Liver (tissue), 9 donors: ENCODE measurements around the gene INPP5A. TPM values are rescaled to one million over a fixed set of nuclear protein-coding genes. Genes with fewer than 3 reads are reported as not detected.

ENCODE experiments used
- DNase-seq: peaks from one replicate; pipeline ENCODE4 v3.0.0-alpha.2; 2017; ENCODE audit warnings: low spot score
- H3K27ac ChIP-seq, 2 donors: one replicate each; pipeline ENCODE4 v1.7.0; 2013; ENCODE audit warnings: inconsistent platforms in 2 of 2, low read length in 2 of 2, control low read depth in 1 of 2, low read depth in 1 of 2, mild to moderate bottlenecking in 1 of 2
- H3K27me3 ChIP-seq, 4 donors: one replicate each; pipeline versions ENCODE4 v1.6.1 to v1.7.0; 2013; ENCODE audit warnings: low read length in 3 of 4, inconsistent platforms in 1 of 4, mild to moderate bottlenecking in 1 of 4, moderate library complexity in 1 of 4; ENCODE audit not compliant: control insufficient read depth in 4 of 4, insufficient read depth in 4 of 4
- H3K36me3 ChIP-seq, 4 donors: one replicate each; pipeline versions ENCODE4 v1.6.1 to v1.7.0; 2013; ENCODE audit warnings: low read length in 3 of 4, mild to moderate bottlenecking in 3 of 4, low read depth in 1 of 4, moderate library complexity in 1 of 4; ENCODE audit not compliant: control insufficient read depth in 4 of 4, insufficient read depth in 3 of 4
- H3K4me1 ChIP-seq, 4 donors: one replicate each; pipeline versions ENCODE4 v1.6.1 to v1.7.0; 2013; ENCODE audit warnings: low read length in 3 of 4, mild to moderate bottlenecking in 3 of 4, moderate library complexity in 1 of 4; ENCODE audit not compliant: control insufficient read depth in 4 of 4, insufficient read depth in 4 of 4
- H3K4me3 ChIP-seq, 3 donors: one replicate each; pipeline versions ENCODE4 v1.6.1 to v1.7.0; 2013; ENCODE audit warnings: low read length in 3 of 3, control low read depth in 1 of 3, low read depth in 1 of 3, mild to moderate bottlenecking in 1 of 3
- H3K9ac ChIP-seq, 2 donors: one replicate each; pipeline ENCODE4 v1.7.0; 2013; ENCODE audit warnings: low read length in 2 of 2, mild to moderate bottlenecking in 2 of 2, moderate library complexity in 2 of 2, control low read depth in 1 of 2, low read depth in 1 of 2
- H3K9me3 ChIP-seq, 4 donors: one replicate each; pipeline versions ENCODE4 v1.6.1 to v1.7.0; 2013; ENCODE audit warnings: low read length in 3 of 4; ENCODE audit not compliant: control insufficient read depth in 4 of 4
- EGR1 ChIP-seq, 2 donors: IDR thresholded peaks; 2 replicates each; pipeline ENCODE4 v1.6.1; 2016 to 2018; ENCODE audit warnings: antibody characterized with exemption in 2 of 2, low read depth in 2 of 2
- FOXA1 ChIP-seq: IDR thresholded peaks from 2 replicates; pipeline ENCODE4 v1.6.1; 2016; ENCODE audit warnings: antibody characterized with exemption
- FOXA2 ChIP-seq: IDR thresholded peaks from 2 replicates; pipeline ENCODE4 v1.6.1; 2016; ENCODE audit warnings: antibody characterized with exemption
- GABPA ChIP-seq, 2 donors: IDR thresholded peaks in 1 of 2; conservative IDR thresholded peaks in 1 of 2; 2 replicates each; pipeline ENCODE4 v1.6.1; 2016; ENCODE audit warnings: antibody characterized with exemption in 2 of 2, mild to moderate bottlenecking in 1 of 2, moderate library complexity in 1 of 2
- HNF4A ChIP-seq, 2 donors: conservative IDR thresholded peaks; 2 replicates each; pipeline ENCODE4 v1.6.1; 2016; ENCODE audit warnings: antibody characterized with exemption in 2 of 2, mild to moderate bottlenecking in 2 of 2
- HNF4G ChIP-seq: IDR thresholded peaks from 2 replicates; pipeline ENCODE4 v1.6.1; 2016; ENCODE audit warnings: antibody characterized with exemption
- JUND ChIP-seq, 2 donors: IDR thresholded peaks; 2 replicates each; pipeline ENCODE4 v1.6.1; 2016; ENCODE audit warnings: antibody characterized with exemption in 2 of 2
- NR2F2 ChIP-seq: IDR thresholded peaks from 2 replicates; pipeline ENCODE4 v1.6.1; 2016; ENCODE audit warnings: antibody characterized with exemption
- RAD21 ChIP-seq, 2 donors: IDR thresholded peaks; 2 replicates each; pipeline ENCODE4 v1.6.1; 2016; ENCODE audit warnings: antibody characterized with exemption in 2 of 2, mild to moderate bottlenecking in 2 of 2
- RXRA ChIP-seq, 2 donors: IDR thresholded peaks; 2 replicates each; pipeline ENCODE4 v1.6.1; 2017 to 2018; ENCODE audit warnings: antibody characterized with exemption in 2 of 2, mild to moderate bottlenecking in 1 of 2
- SP1 ChIP-seq: IDR thresholded peaks from 2 replicates; pipeline ENCODE4 v1.6.1; 2018; ENCODE audit warnings: antibody characterized with exemption, mild to moderate bottlenecking
- TAF1 ChIP-seq: conservative IDR thresholded peaks from 2 replicates; pipeline ENCODE4 v1.6.1; 2016; ENCODE audit warnings: antibody characterized with exemption, mild to moderate bottlenecking
- YY1 ChIP-seq: IDR thresholded peaks from 2 replicates; pipeline ENCODE4 v1.6.1; 2016; ENCODE audit warnings: antibody characterized with exemption, mild to moderate bottlenecking
- WGBS: extraction: QIAGEN DNeasy Blood & Tissue Kit; methylation state at CpG from one replicate; pipeline ENCODE4 v1.1.7; 2013; 5-methylcytosine and 5-hydroxymethylcytosine counted together
- polyA plus RNA-seq, 2 donors: library from polyadenylated mRNA; stranded (reverse) in 1 of 2; unstranded in 1 of 2; fragments of 200-250 nt in 1 of 2; fragments of >200 nt in 1 of 2; fragmentation: Nextera tagmentation in 1 of 2; extraction: Ambion mirVana in 1 of 2; gene quantifications; one replicate each; pipeline versions ENCODE4 v1.2.1 to v1.2.3, GENCODE V29; 2013 to 2015
- total RNA-seq, 2 donors: library from RNA; depleted of rRNA; stranded (reverse); fragments of >200 nt; gene quantifications; one replicate each; pipeline ENCODE4 v1.2.3, GENCODE V29; 2014
- TF ChIP-seq, protein P1 (sequence below): IDR thresholded peaks from 2 replicates; pipeline ENCODE4 v1.6.1; 2016; ENCODE audit warnings: antibody characterized with exemption, mild to moderate bottlenecking
- TF ChIP-seq, protein P2 (sequence below): IDR thresholded peaks from 2 replicates; pipeline ENCODE4 v1.6.1; 2016; ENCODE audit warnings: antibody characterized with exemption
- TF ChIP-seq, protein P3 (sequence below): fragments of 150-350 bp; IDR thresholded peaks from 2 replicates; pipeline ENCODE4 v1.5.1; 2017; ENCODE audit warnings: improper control_type of control experiment, low read depth, low read length; ENCODE audit not compliant: missing input control
- TF ChIP-seq, protein P4 (sequence below): IDR thresholded peaks from 2 replicates; pipeline ENCODE4 v1.6.1; 2016; ENCODE audit warnings: antibody characterized with exemption
- TF ChIP-seq, protein P5 (sequence below): IDR thresholded peaks from 2 replicates; pipeline ENCODE4 v1.6.1; 2016; ENCODE audit warnings: antibody characterized with exemption
- donor health status: healthy.
- donor health status: healthy.
- donor health status: healthy.
- donor health status: healthy.
- donor health status: healthy.

INPP5A gene
- total and polyA plus RNA-seq, 4 donors = 4.3 to 26.5 (median 10.9) TPM

DNA sequence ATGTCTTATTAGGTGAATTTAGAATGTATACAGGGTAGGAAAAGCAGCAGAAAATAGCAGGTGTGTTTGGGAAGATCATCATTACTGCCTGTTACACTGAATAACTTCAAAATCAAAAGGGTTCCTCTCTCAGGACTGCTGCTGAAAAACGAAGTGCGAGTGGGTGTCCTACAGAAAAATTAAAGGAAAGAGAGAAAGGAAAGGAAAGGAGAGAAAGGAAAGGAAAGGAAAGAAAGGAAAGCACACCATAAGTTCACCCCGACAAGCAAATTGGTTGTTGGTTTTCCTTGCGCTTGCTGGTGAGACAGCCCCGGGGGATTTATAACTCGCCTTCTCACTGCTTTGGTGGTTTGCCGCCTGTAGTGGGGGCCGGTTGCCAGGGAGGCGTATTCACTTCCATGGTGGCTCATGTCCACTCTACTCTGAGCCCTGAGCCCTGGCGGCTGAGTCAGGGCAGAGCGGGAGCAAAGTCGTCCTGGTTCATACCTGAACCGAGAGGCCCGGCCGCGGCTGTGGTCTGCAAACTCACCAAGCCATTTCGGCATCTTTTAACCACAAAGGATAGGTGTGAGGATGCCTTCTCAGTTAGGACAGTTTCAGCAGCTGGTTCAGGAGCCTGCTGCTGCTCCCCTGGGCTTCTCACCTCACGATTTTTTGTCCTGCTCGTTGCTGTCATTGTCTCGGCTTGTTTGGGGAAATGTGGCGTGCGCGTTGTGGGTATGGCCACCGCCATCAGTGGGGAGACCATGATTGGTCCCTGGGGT lies 26.1 kb downstream of the INPP5A start:
- Histone ChIP-seq H3K36me3 (no peaks in the 10 kb centered on the region), H3K9ac (no peak overlapping the region), H3K9me3 (no peaks in the 10 kb centered on the region), H3K4me1 (peaks cover 0 to 4% (median 3%) of the 10 kb centered on the region in 4 donors), H3K27me3 (no peaks in the 10 kb centered on the region), H3K27ac (no peak overlapping the region), H3K4me3 (no peak overlapping the region)
- TF ChIP-seq, protein P1, sequence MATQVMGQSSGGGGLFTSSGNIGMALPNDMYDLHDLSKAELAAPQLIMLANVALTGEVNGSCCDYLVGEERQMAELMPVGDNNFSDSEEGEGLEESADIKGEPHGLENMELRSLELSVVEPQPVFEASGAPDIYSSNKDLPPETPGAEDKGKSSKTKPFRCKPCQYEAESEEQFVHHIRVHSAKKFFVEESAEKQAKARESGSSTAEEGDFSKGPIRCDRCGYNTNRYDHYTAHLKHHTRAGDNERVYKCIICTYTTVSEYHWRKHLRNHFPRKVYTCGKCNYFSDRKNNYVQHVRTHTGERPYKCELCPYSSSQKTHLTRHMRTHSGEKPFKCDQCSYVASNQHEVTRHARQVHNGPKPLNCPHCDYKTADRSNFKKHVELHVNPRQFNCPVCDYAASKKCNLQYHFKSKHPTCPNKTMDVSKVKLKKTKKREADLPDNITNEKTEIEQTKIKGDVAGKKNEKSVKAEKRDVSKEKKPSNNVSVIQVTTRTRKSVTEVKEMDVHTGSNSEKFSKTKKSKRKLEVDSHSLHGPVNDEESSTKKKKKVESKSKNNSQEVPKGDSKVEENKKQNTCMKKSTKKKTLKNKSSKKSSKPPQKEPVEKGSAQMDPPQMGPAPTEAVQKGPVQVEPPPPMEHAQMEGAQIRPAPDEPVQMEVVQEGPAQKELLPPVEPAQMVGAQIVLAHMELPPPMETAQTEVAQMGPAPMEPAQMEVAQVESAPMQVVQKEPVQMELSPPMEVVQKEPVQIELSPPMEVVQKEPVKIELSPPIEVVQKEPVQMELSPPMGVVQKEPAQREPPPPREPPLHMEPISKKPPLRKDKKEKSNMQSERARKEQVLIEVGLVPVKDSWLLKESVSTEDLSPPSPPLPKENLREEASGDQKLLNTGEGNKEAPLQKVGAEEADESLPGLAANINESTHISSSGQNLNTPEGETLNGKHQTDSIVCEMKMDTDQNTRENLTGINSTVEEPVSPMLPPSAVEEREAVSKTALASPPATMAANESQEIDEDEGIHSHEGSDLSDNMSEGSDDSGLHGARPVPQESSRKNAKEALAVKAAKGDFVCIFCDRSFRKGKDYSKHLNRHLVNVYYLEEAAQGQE = no peak
- TF ChIP-seq NR2F2 (no peak), RXRA (IDR thresholded peaks at IDR 0.05) (no peak), FOXA1 (no peak), RAD21 (IDR thresholded peaks at IDR 0.05) (no peak), FOXA2 (no peak)
- TF ChIP-seq, protein P2, sequence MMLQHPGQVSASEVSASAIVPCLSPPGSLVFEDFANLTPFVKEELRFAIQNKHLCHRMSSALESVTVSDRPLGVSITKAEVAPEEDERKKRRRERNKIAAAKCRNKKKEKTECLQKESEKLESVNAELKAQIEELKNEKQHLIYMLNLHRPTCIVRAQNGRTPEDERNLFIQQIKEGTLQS = no peak
- DNase-seq = no peak
- WGBS = 96% methylated on average over 24 of the region's 24 CpGs

DNA sequence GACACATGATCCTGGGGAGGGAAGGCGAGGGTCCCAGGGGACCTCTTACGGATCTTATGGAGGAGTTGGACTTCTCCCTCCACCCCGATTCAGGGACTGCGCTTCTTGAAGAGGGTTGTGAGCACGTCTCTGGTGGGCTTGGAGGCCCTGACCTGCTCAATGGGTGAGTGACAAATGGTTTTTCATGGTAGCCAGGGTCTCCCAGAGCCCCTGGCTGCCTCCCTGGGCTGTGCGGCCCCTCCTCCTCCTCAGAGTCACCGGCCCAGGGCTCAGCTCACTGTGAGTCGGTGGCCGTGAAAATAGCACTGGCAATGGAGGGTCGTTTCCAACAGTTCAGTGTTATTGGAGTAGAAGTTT lies 26.6 kb downstream of the INPP5A start:
- peaks cover 0 to 3% (median 2%) of the 10 kb centered on the region in 4 donors for H3K4me1 ChIP-seq
- H3K4me3 ChIP-seq = no peak overlapping the region
- WGBS = 97% methylated on average over 10 of the region's 10 CpGs
- H3K9me3 ChIP-seq = no peaks in the 10 kb centered on the region
- no peak overlapping the region for H3K9ac ChIP-seq
- no peak overlapping the region for H3K27ac ChIP-seq
- H3K27me3 ChIP-seq = no peaks in the 10 kb centered on the region
- DNase-seq = no peak
- H3K36me3 ChIP-seq = no peaks in the 10 kb centered on the region
- TF ChIP-seq SP1 = no peak
- no peak for TF ChIP-seq RXRA (IDR thresholded peaks at IDR 0.05)
- no peak for TF ChIP-seq NR2F2
- TF ChIP-seq, protein P3, sequence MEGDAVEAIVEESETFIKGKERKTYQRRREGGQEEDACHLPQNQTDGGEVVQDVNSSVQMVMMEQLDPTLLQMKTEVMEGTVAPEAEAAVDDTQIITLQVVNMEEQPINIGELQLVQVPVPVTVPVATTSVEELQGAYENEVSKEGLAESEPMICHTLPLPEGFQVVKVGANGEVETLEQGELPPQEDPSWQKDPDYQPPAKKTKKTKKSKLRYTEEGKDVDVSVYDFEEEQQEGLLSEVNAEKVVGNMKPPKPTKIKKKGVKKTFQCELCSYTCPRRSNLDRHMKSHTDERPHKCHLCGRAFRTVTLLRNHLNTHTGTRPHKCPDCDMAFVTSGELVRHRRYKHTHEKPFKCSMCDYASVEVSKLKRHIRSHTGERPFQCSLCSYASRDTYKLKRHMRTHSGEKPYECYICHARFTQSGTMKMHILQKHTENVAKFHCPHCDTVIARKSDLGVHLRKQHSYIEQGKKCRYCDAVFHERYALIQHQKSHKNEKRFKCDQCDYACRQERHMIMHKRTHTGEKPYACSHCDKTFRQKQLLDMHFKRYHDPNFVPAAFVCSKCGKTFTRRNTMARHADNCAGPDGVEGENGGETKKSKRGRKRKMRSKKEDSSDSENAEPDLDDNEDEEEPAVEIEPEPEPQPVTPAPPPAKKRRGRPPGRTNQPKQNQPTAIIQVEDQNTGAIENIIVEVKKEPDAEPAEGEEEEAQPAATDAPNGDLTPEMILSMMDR = no peak
- TF ChIP-seq RAD21 (IDR thresholded peaks at IDR 0.05) = no peak
- no peak for TF ChIP-seq FOXA1
- TF ChIP-seq, protein P4, sequence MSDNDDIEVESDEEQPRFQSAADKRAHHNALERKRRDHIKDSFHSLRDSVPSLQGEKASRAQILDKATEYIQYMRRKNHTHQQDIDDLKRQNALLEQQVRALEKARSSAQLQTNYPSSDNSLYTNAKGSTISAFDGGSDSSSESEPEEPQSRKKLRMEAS = no peak
- TF ChIP-seq EGR1 (IDR thresholded peaks at IDR 0.05; ENCODE audit: low read depth in 2 of 2) = no peak
- TF ChIP-seq, protein P1 = no peak
- no peak for TF ChIP-seq FOXA2
- TF ChIP-seq HNF4G = no peak
- TF ChIP-seq TAF1 = no peak
- no peak for TF ChIP-seq YY1
- TF ChIP-seq JUND (IDR thresholded peaks at IDR 0.05) = no peak
- no peak for TF ChIP-seq HNF4A (conservative IDR thresholded peaks at IDR 0.05)
- TF ChIP-seq GABPA (IDR thresholded peaks at IDR 0.05 in 1 of 2, conservative IDR thresholded peaks at IDR 0.05 in 1 of 2) = no peak
- TF ChIP-seq, protein P5, sequence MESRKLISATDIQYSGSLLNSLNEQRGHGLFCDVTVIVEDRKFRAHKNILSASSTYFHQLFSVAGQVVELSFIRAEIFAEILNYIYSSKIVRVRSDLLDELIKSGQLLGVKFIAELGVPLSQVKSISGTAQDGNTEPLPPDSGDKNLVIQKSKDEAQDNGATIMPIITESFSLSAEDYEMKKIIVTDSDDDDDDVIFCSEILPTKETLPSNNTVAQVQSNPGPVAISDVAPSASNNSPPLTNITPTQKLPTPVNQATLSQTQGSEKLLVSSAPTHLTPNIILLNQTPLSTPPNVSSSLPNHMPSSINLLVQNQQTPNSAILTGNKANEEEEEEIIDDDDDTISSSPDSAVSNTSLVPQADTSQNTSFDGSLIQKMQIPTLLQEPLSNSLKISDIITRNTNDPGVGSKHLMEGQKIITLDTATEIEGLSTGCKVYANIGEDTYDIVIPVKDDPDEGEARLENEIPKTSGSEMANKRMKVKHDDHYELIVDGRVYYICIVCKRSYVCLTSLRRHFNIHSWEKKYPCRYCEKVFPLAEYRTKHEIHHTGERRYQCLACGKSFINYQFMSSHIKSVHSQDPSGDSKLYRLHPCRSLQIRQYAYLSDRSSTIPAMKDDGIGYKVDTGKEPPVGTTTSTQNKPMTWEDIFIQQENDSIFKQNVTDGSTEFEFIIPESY = no peak
- TF ChIP-seq, protein P2 = no peak
